GM12878 (cell line): Measurements from ENCODE around the gene CENPO. TPM values are rescaled to one million over a fixed set of nuclear protein-coding genes. Genes with fewer than 3 reads are reported as not detected.

Experiments used
- ATF7 ChIP-seq: fragments of 450-650 bp; IDR thresholded peaks from 2 replicates; pipeline ENCODE4 v1.6.1; 2016; ENCODE audit warnings: low read depth, mild to moderate bottlenecking
- BHLHE40 ChIP-seq, 2 experiments: fragments of 450-650 bp in 1 of 2; IDR thresholded peaks; 2 replicates each; pipeline ENCODE4 v1.6.1; 2011 to 2017; ENCODE audit warnings: low read depth in 2 of 2, borderline replicate concordance in 1 of 2, improper control_type of control experiment in 1 of 2, low read length in 1 of 2, mild to moderate bottlenecking in 1 of 2
- CEBPB ChIP-seq, 2 experiments: fragments of 150-350 bp in 1 of 2; IDR thresholded peaks; 2 replicates each; pipeline ENCODE4 v1.6.1; 2012 to 2014; ENCODE audit warnings: low read depth in 2 of 2, low read length in 2 of 2, borderline replicate concordance in 1 of 2, inconsistent platforms in 1 of 2
- CHD2 ChIP-seq: IDR thresholded peaks from 2 replicates; pipeline ENCODE4 v1.6.1; 2011; ENCODE audit warnings: low read depth, low read length, improper control_type of control experiment, borderline replicate concordance
- DPF2 ChIP-seq: fragments of 450-650 bp; IDR thresholded peaks from 2 replicates; pipeline ENCODE4 v1.6.1; 2017; ENCODE audit warnings: mild to moderate bottlenecking
- E4F1 ChIP-seq: fragments of 450-650 bp; IDR thresholded peaks from 2 replicates; pipeline ENCODE4 v1.6.1; 2018; ENCODE audit warnings: borderline replicate concordance, mild to moderate bottlenecking; ENCODE audit not compliant: partially characterized antibody
- GABPA ChIP-seq: IDR thresholded peaks from 2 replicates; pipeline ENCODE4 v1.6.1; 2014; ENCODE audit warnings: antibody characterized with exemption, low read depth, mild to moderate bottlenecking, inconsistent platforms
- MYB ChIP-seq: fragments of 150-350 bp; IDR thresholded peaks from 2 replicates; pipeline ENCODE4 v1.6.1; 2014; ENCODE audit warnings: mild to moderate bottlenecking, low read depth, low read length, borderline replicate concordance
- NR2C1 ChIP-seq: fragments of 450-650 bp; IDR thresholded peaks from 2 replicates; pipeline ENCODE4 v1.6.1; 2017; ENCODE audit warnings: antibody characterized with exemption, mild to moderate bottlenecking, moderate library complexity
- NR2C2 ChIP-seq: IDR thresholded peaks from 2 replicates; pipeline ENCODE4 v1.6.1; 2011; ENCODE audit warnings: borderline replicate concordance, low read depth; ENCODE audit not compliant: control insufficient read depth, insufficient read length
- POLR2AphosphoS5 ChIP-seq: IDR thresholded peaks from 2 replicates; pipeline ENCODE4 v1.6.1; 2011; ENCODE audit warnings: mild to moderate bottlenecking, low read length, inconsistent platforms
- RCOR1 ChIP-seq: conservative IDR thresholded peaks from 2 replicates; pipeline ENCODE4 v1.6.1; 2012; ENCODE audit warnings: low read depth, low read length, improper control_type of control experiment
- SMAD1 ChIP-seq: fragments of 450-650 bp; IDR thresholded peaks from 2 replicates; pipeline ENCODE4 v1.6.1; 2018; ENCODE audit warnings: mild to moderate bottlenecking, low read depth; ENCODE audit not compliant: partially characterized antibody
- SUPT20H ChIP-seq: IDR thresholded peaks from 2 replicates; pipeline ENCODE4 v1.6.1; 2011; ENCODE audit warnings: low read depth, mild to moderate bottlenecking, low read length, moderate library complexity, borderline replicate concordance; ENCODE audit not compliant: control insufficient read depth
- TAF1 ChIP-seq: IDR thresholded peaks from 2 replicates; pipeline ENCODE4 v1.6.1; 2011; ENCODE audit warnings: mild to moderate bottlenecking, low read depth, low read length, borderline replicate concordance
- TCF12 ChIP-seq: IDR thresholded peaks from 2 replicates; pipeline ENCODE4 v1.6.1; 2011; ENCODE audit warnings: low read depth, mild to moderate bottlenecking, low read length
- ZBED1 ChIP-seq: IDR thresholded peaks from 2 replicates; pipeline ENCODE4 v1.6.1; 2016; ENCODE audit warnings: borderline replicate concordance
- ZBTB11 ChIP-seq: fragments of 450-650 bp; formaldehyde crosslinking; IDR thresholded peaks from 2 replicates; pipeline ENCODE4 v1.5.0; 2022; ENCODE audit warnings: mild to moderate bottlenecking, missing genetic modification characterization
- polyA plus RNA-seq, 11 experiments: library from polyadenylated mRNA; depleted of rRNA in 4 of 11; unstranded in 6 of 11; stranded (reverse) in 5 of 11; fragments of >200 nt; fragmentation: Nextera tagmentation in 4 of 11; fragmentation: Illumina TruSeq in 1 of 11; extraction: Ambion mirVana in 4 of 11; extraction: Trizol in 1 of 11; gene quantifications; 1 replicate in 1 of 11; 2 replicates in 10 of 11; pipeline versions ENCODE4 v1.2.1 to v1.2.3, GENCODE V29; 2011 to 2016; ENCODE audit warnings: inconsistent platforms in 2 of 11, missing spikeins in 2 of 11, low read depth in 1 of 11
- total RNA-seq, 4 experiments: library from RNA; depleted of rRNA in 3 of 4; stranded (reverse); fragments of >200 nt in 3 of 4; fragmentation: Illumina TruSeq in 1 of 4; extraction: Trizol in 1 of 4; gene quantifications; 2 replicates each; pipeline versions ENCODE4 v1.2.1 to v1.2.3, GENCODE V29; 2013 to 2021
- TF ChIP-seq, protein P1 (sequence below): IDR thresholded peaks from 2 replicates; pipeline ENCODE4 v1.6.1; 2012; ENCODE audit warnings: low read length, inconsistent platforms
- TF ChIP-seq, protein P2 (sequence below): fragments of 450-650 bp; IDR thresholded peaks from 2 replicates; pipeline ENCODE4 v1.6.1; 2017; ENCODE audit warnings: mild to moderate bottlenecking

Gene CENPO
- total and polyA plus RNA-seq, 10 of the 15 experiments (the other 5 are each of a cell fraction or from before 2014, with no cell fraction given), result 18.7 to 37.0 (median 31.4) TPM

DNA sequence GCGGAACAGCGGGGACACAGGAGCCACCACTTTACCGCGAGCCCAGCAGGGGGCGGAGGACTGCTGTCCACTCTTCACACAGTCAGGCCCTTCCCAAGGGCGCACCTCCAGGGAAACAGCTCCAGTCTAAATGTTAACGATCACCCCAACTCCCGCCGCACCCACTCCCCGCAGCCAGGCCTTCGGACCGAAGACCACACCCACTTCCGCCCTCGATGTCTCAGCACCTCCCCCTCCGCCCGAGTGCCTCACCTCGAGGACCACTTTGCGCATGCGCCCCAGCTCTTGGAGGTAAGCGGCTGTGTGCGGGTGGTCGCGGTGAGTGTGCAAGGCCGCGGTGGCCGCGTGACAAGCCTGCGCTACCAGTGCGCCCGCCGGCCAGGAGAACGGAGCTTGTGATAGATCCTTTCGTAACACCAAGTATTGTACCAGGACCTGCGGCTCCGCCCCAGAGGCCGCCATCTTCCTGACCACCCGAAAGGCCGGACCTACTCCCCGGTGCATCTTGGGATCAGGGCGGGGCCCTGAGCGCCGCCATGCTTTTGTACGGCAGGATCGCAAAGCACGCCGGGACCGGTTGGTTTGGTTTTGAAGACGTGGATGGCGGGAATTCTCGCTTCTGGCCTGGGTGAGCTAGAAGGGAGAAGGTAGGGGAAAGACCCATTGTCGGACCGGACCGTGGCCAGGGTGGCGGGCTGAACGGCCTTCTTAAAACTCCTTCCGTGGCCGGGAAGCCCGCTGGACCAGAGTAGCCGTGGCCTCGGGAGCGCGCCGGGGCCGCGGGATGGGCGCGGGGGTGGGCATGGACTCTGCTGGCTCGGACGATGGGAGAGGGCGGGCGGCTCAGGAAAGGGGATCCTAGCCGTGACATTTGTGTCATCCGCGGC is at the start of gene CENPO, which contains the start of gene PTRHD1 (continued):
- TF ChIP-seq ZBED1, result no peak
- TF ChIP-seq RCOR1, result peak; percentile 94
- TF ChIP-seq, protein P1, sequence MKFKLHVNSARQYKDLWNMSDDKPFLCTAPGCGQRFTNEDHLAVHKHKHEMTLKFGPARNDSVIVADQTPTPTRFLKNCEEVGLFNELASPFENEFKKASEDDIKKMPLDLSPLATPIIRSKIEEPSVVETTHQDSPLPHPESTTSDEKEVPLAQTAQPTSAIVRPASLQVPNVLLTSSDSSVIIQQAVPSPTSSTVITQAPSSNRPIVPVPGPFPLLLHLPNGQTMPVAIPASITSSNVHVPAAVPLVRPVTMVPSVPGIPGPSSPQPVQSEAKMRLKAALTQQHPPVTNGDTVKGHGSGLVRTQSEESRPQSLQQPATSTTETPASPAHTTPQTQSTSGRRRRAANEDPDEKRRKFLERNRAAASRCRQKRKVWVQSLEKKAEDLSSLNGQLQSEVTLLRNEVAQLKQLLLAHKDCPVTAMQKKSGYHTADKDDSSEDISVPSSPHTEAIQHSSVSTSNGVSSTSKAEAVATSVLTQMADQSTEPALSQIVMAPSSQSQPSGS, result no peak
- no peak for TF ChIP-seq ATF7
- TF ChIP-seq SUPT20H, result no peak
- peak; percentile 71 for TF ChIP-seq NR2C1
- TF ChIP-seq POLR2AphosphoS5, result peak; percentile 83
- no peak for TF ChIP-seq SMAD1
- TF ChIP-seq GABPA, result no peak
- TF ChIP-seq DPF2, result peak; percentile 78
- TF ChIP-seq TCF12, result 0 out of 2 replicates have a peak, but pooled peaks have one; percentile 48
- no peak for TF ChIP-seq CEBPB (IDR thresholded peaks at IDR 0.05; ENCODE audit: borderline replicate concordance in 1 of 2, low read depth in 2 of 2, low read length in 2 of 2)
- no peak for TF ChIP-seq ZBTB11 (CRISPR knock-in tag)
- peak; percentile 83 for TF ChIP-seq CHD2
- peak; percentile 88 for TF ChIP-seq TAF1
- TF ChIP-seq, protein P2, sequence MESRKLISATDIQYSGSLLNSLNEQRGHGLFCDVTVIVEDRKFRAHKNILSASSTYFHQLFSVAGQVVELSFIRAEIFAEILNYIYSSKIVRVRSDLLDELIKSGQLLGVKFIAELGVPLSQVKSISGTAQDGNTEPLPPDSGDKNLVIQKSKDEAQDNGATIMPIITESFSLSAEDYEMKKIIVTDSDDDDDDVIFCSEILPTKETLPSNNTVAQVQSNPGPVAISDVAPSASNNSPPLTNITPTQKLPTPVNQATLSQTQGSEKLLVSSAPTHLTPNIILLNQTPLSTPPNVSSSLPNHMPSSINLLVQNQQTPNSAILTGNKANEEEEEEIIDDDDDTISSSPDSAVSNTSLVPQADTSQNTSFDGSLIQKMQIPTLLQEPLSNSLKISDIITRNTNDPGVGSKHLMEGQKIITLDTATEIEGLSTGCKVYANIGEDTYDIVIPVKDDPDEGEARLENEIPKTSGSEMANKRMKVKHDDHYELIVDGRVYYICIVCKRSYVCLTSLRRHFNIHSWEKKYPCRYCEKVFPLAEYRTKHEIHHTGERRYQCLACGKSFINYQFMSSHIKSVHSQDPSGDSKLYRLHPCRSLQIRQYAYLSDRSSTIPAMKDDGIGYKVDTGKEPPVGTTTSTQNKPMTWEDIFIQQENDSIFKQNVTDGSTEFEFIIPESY, result no peak
- peak; percentile 45 for TF ChIP-seq E4F1
- no peak for TF ChIP-seq NR2C2
- peak in 1 of 2 experiments; percentile 57; a peak in 2 of 4 replicates for TF ChIP-seq BHLHE40 (IDR thresholded peaks at IDR 0.05; ENCODE audit: borderline replicate concordance in 1 of 2, low read depth in 2 of 2, low read length in 1 of 2)
- 0 out of 2 replicates have a peak, but pooled peaks have one; percentile 15 for TF ChIP-seq MYB
